ENCODE measurements around the gene JAK3.
"Not testable (repeated sequence)": the region's sequence is repeated elsewhere in the genome, so short reads cannot be mapped to it uniquely, and the experiment has no call there.

The JAK3 gene

DNA sequence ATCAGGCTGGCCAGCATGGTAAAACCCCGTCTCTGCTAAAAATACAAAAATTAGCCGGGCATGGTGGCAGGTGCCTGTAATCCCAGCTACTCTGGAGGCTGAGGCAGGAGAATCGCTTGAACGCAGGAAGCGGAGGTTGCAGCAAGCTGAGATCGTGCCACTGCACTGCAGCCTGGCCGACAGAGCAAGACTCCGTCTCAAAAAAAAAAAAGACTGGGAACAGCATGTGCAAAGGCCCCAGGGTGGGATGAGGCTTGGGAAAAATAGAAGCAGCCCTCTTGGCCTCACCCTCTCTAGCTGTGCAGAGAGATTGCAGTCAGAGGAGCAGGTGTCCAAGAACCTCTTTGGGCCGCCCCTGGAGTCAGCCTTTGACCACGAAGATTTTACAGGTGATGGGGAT, 69.9 kb downstream of the JAK3 start:
- not testable (repeated sequence) for DNase-seq (ENCODE audit: low spot score)

DNA sequence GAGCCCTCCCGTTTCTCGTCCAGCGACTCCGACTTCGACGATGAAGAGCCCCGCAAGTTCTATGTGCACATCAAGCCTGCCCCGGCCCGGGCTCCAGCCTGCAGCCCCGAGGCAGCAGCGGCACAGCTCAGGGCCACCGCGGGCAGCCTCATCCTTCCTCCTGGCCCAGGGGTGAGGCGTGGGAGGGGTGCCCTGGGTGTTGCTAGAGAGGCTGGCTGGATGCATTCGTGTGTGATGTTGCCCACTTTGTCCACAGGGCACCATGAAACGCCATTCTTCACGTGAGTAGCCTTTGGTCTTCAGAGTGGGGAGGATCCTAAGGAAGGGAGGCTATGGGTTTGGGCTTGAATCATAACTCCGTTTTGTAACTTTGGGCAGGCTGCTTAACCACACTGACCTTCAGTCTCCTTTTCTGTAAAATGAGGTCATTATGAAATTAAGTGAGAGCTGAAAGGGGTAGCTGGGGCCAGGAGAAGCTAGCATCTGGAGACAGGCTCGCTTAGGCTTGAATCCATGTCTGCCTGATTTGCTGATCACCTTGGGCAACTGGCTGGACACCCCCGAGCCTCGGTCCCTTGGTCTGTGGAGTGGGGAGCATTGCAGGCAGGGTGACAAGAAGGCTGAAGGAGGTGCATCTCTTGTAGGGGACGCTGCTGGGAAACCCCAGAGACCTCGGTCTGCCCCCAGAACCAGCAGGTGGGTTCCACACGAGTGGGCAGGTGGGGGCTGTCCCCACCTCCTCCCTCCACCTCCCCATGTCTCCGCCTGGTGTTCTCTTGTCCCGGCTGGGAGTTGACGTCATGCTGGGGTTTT, 71.6 kb downstream of the JAK3 start:
- no peak for DNase-seq (ENCODE audit: low spot score)

DNA sequence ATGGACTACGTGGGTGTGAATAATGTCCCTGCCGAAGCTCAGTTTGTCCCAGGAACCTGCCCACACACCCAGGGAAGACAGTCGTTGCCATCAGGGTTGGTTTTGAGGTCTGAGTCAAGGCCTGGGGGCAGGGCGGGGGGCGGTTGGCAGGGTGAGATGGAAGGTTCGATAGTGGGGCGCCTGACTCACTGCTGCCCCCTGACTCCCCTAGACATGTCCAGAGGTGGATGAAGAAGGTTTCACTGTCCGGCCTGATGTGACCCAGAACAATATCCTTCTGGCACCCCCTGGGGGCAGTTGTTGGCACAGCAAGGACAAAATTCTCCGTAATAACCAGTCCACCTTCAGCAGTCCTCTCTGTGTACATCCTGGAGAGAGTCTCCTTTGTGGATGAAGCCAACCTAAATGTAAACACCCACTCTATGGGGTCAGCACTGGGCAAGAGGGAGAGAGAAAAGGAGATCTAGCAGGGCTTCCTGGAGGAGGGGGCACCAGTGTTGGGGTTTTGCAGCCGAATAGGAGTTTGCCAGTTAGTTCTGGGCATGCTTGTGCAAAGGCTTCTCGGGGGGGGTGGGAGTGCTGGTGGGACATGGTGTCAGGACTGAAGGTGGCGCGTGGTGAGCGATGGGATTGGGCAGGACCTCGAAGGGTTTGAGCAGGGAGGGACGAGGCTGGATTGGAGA, 72.4 kb downstream of the JAK3 start:
- DNase-seq (ENCODE audit: low spot score): peak; percentile 57

All from COLO829 (cell line).